ENCODE results near the gene NDUFS8. TPM values are rescaled to one million over a fixed set of nuclear protein-coding genes. Genes with fewer than 3 reads are reported as not detected.

Gene NDUFS8
- total and polyA plus RNA-seq, 2 experiments from 2014 or later, result 175 to 308 TPM

GRCh38 chr11:68004551-68005335 lies 25.7 kb upstream of the NDUFS8 start:
- H3K27me3 Mint-ChIP-seq (ENCODE audit: insufficient read depth, low read depth, poor library complexity), result peaks cover 11% of the 10 kb centered on the region
- Histone ChIP-seq H3K79me2 (replicated peaks; ENCODE audit: insufficient read depth) (no peaks in the 10 kb centered on the region), H3K4me2 (peak overlapping the region; percentile 84), H2AFZ (peak overlapping the region; percentile 96), H3F3A (replicated peaks; ENCODE audit: low read depth) (0 out of 2 replicates have a peak, but pooled peaks cover 8% of the 10 kb centered on the region), H3K27me3 (ENCODE audit: insufficient read depth) (no peaks in the 10 kb centered on the region), H3K36me3 (ENCODE audit: insufficient read depth) (no peaks in the 10 kb centered on the region), H3K4me1 (ENCODE audit: insufficient read depth) (peaks cover 5% of the 10 kb centered on the region), H4K20me1 (replicated peaks; ENCODE audit: insufficient read depth) (no peaks in the 10 kb centered on the region), H3K9me2 (ENCODE audit: insufficient read depth) (no peaks in the 10 kb centered on the region), H3K27ac (ENCODE audit: low read depth) (no peak overlapping the region), H3K4me3 (peak overlapping the region; percentile 75; the same call in 1 of the 2 replicates)
- H3K4me1 Mint-ChIP-seq, result peaks cover 18% of the 10 kb centered on the region
- ATAC-seq (no peak), DNase-seq (ENCODE audit: low spot score) (no peak)
- H3K36me3 Mint-ChIP-seq (ENCODE audit: low read depth), result no peaks in the 10 kb centered on the region; the same call in 2 of the 3 replicates
- H3K27ac Mint-ChIP-seq, result no peak overlapping the region
- TF ChIP-seq POLR2AphosphoS5 (IDR thresholded peaks at IDR 0.05; ENCODE audit: low read depth) (no peak), CTCF (conservative IDR thresholded peaks at IDR 0.05; ENCODE audit: low read depth in 2 of 2) (no peak), JUNB (IDR thresholded peaks at IDR 0.05; ENCODE audit: unreplicated experiment) (no peak), ZNF462 (CRISPR knock-in tag; IDR thresholded peaks at IDR 0.05) (no peak), ZNF331 (CRISPR knock-in tag; IDR thresholded peaks at IDR 0.05; ENCODE audit: low read depth) (no peak), CREB1 (CRISPR knock-in tag; IDR thresholded peaks at IDR 0.05; ENCODE audit: low read depth) (no peak), ZNF114 (CRISPR knock-in tag; IDR thresholded peaks at IDR 0.05) (no peak), ETS1 (IDR thresholded peaks at IDR 0.05) (no peak), EZH2phosphoT487 (IDR thresholded peaks at IDR 0.05; ENCODE audit: unreplicated experiment) (no peak), REST (IDR thresholded peaks at IDR 0.05; ENCODE audit: unreplicated experiment) (no peak), STAT1 (IDR thresholded peaks at IDR 0.05; ENCODE audit: unreplicated experiment) (no peak), EZH2 (IDR thresholded peaks at IDR 0.05; ENCODE audit: low read depth, unreplicated experiment) (no peak), NANOG (IDR thresholded peaks at IDR 0.05; ENCODE audit: borderline replicate concordance) (no peak)
- H3K4me3 Mint-ChIP-seq, result peak overlapping the region; percentile 78
- H3K9me3 Mint-ChIP-seq, result no peaks in the 10 kb centered on the region; the same call in 2 of the 3 replicates

Measured in GM23338 (cell line).